ENCODE measurements around the gene RBP3.

The RBP3 gene

DNA sequence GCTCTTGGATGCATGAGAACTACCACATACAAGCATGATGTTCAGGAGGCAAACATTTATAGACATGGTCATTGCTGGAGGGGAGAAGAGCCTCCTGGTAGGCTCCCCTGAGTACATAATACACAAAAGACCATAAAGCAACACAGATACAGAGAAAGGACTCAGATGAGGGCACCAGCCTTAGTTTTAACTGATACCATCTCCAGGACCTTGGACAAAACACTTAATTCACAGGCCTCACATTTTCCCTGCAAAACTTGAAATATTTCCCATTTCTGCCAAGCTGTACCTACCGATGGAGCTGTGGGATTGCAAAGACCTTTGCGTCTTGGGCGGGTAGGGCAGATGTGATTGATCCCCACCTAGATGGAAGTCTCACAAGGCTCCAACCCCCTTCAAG lies 52.6 kb downstream of the RBP3 start:
- TF ChIP-seq, protein P1, sequence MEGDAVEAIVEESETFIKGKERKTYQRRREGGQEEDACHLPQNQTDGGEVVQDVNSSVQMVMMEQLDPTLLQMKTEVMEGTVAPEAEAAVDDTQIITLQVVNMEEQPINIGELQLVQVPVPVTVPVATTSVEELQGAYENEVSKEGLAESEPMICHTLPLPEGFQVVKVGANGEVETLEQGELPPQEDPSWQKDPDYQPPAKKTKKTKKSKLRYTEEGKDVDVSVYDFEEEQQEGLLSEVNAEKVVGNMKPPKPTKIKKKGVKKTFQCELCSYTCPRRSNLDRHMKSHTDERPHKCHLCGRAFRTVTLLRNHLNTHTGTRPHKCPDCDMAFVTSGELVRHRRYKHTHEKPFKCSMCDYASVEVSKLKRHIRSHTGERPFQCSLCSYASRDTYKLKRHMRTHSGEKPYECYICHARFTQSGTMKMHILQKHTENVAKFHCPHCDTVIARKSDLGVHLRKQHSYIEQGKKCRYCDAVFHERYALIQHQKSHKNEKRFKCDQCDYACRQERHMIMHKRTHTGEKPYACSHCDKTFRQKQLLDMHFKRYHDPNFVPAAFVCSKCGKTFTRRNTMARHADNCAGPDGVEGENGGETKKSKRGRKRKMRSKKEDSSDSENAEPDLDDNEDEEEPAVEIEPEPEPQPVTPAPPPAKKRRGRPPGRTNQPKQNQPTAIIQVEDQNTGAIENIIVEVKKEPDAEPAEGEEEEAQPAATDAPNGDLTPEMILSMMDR (IDR thresholded peaks at IDR 0.05; ENCODE audit: borderline replicate concordance, insufficient read depth, low read depth, low read length), result no peak
- no peak overlapping the region for H3K4me3 ChIP-seq (ENCODE audit: low read depth, low read length)

DNA sequence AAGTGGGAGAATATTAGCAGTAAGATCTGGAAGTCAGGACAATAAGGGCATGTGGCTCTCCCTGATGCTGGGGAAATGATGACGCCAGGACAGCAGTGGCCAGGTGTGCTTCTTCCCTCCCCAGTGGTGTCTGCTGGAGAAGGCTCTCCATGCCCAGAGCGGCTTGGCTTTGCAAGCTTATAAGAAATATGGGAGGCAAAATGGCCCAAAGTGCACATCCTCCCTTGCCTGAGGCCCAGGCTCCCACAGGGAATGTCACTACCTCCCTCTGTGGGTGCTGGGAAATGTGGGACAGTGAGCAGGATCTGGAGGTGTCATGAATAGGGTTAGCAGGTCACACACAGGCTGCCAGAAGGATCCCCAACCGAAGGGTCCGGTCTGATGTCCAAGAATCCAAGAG lies 53.0 kb downstream of the RBP3 start:
- TF ChIP-seq, protein P1 (IDR thresholded peaks at IDR 0.05; ENCODE audit: borderline replicate concordance, insufficient read depth, low read depth, low read length), result no peak
- no peak overlapping the region for H3K4me3 ChIP-seq (ENCODE audit: low read depth, low read length)

DNA sequence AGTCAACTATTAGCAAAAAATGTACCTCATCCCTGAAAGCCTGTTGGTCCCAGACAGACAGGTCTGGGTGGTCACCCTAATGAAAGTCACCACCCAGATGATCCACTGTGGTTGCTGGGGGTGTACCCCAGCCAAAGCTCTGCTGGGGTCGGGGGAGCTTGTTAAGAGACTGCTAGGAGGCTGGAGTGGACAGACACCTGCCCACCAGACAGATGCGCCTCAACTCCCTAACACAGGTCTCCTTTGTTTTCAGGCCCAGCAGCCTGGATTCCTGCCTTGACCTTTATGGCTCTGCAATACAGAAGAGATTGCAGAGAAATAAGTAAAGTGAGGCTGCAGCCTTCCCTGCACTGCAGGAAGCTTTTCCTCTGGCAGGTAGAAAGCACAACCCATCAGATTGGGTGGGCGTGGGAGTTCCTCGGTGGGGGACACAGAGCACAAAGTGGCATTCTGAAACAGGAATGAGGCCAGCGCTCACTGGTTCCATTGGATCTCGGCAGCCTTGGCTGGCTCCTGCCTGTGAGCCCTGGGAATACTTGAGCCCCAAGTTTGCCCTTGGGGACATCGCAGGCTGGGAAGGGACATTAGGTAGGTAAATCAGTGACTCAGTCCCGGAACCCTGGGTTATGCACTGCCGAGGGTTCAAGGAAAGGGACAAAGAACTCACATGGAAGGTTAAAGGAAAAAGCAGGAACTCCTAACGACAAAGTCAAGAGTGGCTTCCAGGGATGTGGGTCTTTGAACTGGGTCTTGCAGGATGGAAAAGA lies 53.9 kb downstream of the RBP3 start:
- TF ChIP-seq, protein P1 (IDR thresholded peaks at IDR 0.05; ENCODE audit: borderline replicate concordance, insufficient read depth, low read depth, low read length), result no peak
- H3K4me3 ChIP-seq (ENCODE audit: low read depth, low read length), result no peak overlapping the region

DNA sequence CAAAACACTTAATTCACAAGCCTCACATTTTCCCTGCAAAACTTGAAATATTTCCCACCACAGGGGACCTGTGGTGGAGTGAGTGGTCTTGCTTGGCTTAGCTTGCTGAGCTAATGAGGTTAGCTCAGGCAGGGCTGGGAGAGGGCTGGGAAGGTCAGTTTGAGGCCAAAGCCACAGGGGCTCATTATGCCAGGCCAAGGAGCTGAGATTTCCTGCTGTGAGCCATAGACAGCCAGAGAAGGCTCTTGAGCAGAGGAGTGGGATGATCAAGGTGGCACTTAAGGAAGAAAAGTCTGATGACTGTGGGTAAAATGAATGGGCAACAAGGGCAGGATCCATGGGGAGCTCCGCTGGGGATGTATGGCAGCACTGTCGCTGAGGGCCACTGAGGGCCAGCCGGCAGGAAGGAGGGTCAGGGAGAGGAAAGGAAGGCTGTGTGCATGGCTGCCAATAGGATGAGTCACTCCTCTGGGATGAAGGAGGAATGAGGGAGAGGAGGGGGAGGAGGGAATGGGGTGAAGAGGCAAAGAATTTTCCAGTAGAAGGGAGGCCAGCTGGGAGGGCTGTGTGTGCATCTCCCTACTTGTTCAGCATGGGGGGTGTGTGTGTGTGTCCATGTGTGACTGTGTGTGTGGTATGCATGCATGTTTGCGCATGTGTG lies 54.6 kb downstream of the RBP3 start:
- no peak overlapping the region for H3K4me3 ChIP-seq (ENCODE audit: low read depth, low read length)
- TF ChIP-seq, protein P1 (IDR thresholded peaks at IDR 0.05; ENCODE audit: borderline replicate concordance, insufficient read depth, low read depth, low read length), result no peak

DNA sequence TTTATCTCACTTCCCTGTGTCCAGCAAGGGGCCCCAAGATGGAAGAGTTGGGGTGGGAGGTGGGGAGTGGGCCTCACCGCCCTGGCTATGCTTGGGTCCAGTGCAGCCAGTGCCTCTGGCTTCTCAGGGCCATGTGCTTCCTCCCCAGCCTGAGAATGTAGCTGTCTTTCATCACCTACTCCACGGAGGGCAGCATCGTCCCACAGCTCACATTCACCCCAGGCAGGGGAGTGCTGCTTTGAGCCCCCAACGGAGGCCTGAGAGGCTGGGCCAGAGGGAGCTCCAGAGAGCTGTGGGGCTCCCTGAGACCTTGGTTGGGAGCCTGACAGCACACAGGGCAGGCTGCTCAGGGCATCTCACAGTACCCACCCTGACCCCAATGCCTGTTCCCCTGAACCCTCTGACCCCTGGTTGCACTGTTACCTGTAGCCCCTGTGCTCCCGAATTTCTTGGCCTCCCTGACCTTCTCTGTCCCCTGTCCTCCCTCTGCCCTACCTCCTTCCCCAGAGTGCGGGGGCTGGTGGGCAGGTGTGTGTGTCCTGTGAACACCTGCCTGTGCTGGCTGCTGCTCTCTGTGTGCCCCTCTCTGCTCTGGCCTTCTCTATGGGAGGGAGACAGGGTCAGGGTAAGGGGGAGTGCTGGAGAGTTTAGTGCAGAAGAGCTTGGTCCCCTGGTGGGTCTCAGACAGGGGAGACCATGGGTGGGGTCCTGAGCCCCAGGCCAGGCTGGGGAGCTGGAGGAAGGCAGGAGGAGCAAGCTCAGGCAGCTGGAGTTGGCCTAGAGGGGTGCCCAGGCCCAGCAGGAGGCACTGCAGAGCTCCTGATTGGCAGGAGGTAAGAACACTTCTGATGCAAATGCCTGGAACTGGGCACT lies 55.5 kb downstream of the RBP3 start:
- no peak overlapping the region for H3K4me3 ChIP-seq (ENCODE audit: low read depth, low read length)
- TF ChIP-seq, protein P1 (IDR thresholded peaks at IDR 0.05; ENCODE audit: borderline replicate concordance, insufficient read depth, low read depth, low read length), result 0 out of 2 replicates have a peak, but pooled peaks have one; percentile 26

DNA sequence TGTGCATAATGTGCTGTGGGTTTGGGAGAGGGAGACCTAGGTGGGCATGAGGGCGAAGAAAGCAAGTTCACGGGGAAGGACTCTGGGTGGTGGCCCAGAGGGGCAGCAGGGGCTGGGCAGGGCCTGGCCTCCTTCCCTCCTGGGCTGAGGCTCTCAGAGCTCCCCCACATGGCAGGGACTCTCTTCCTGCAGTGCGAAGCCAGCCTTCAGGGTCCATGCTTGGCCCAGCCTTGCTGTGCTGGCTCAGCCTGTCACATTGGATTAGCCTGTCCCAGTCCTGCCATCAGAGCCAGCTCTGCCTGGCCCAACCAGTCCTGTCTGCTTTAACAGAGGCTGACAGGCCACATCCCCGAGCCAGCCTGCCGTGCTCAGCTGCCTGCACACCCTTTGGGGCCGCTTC lies 56.3 kb downstream of the RBP3 start:
- TF ChIP-seq, protein P1 (IDR thresholded peaks at IDR 0.05; ENCODE audit: borderline replicate concordance, insufficient read depth, low read depth, low read length), result no peak
- no peak overlapping the region for H3K4me3 ChIP-seq (ENCODE audit: low read depth, low read length)

Data from GM12875 (cell line).